Activated CD8-positive, alpha-beta memory T cell treated with anti-CD3 and anti-CD28 coated beads, Interleukin-2, amount 50 U/mL, for 24 hours (primary cell): ENCODE results near the gene SNUPN.
"Not testable (repeated sequence)": the region's sequence is repeated elsewhere in the genome, so short reads cannot be mapped to it uniquely, and the experiment has no call there.

Experiments
- DNase-seq: peaks from one replicate; pipeline ENCODE4 v3.0.0-alpha.2; 2020; ENCODE audit errors: extremely low read depth

SNUPN gene

GRCh38 chr15:75637245-75638009 is 11.9 kb upstream of the SNUPN start:
- DNase-seq: no peak

GRCh38 chr15:75636026-75636425 is 10.5 kb upstream of the SNUPN start:
- DNase-seq: no peak

GRCh38 chr15:75633922-75634321 is 8.4 kb upstream of the SNUPN start:
- DNase-seq: not testable (repeated sequence)

- DNase-seq: no peak
Measured at GRCh38 chr15:75631935-75632334, 6.4 kb upstream of the SNUPN start.

- no peak for DNase-seq
Measured at GRCh38 chr15:75622505-75622904, 3.0 kb downstream of the SNUPN start.

GRCh38 chr15:75620841-75621391 is 4.6 kb downstream of the SNUPN start:
- no peak for DNase-seq

GRCh38 chr15:75620058-75620820 is 5.3 kb downstream of the SNUPN start:
- DNase-seq: no peak

- DNase-seq: no peak
Measured at GRCh38 chr15:75616766-75617165, 8.8 kb downstream of the SNUPN start.

- no peak for DNase-seq
Measured at GRCh38 chr15:75606711-75607699, 18.5 kb downstream of the SNUPN start.

- DNase-seq: no peak
Measured at GRCh38 chr15:75606026-75606425, 19.5 kb downstream of the SNUPN start.

GRCh38 chr15:75599401-75599800 is 26.1 kb downstream of the SNUPN start:
- no peak for DNase-seq

- DNase-seq: no peak
Measured at GRCh38 chr15:75598361-75598760, 27.2 kb downstream of the SNUPN start.

GRCh38 chr15:75597667-75598341 is 27.7 kb downstream of the SNUPN start:
- DNase-seq: no peak

- DNase-seq: no peak
Measured at GRCh38 chr15:75596703-75597345, 28.7 kb downstream of the SNUPN start.

- no peak for DNase-seq
Measured at GRCh38 chr15:75594276-75594675, 31.2 kb downstream of the SNUPN start.

- DNase-seq: no peak
Measured at GRCh38 chr15:75591655-75592364, 33.7 kb downstream of the SNUPN start.

GRCh38 chr15:75590239-75590638 is 35.3 kb downstream of the SNUPN start:
- no peak for DNase-seq

GRCh38 chr15:75589071-75589470 is 36.5 kb downstream of the SNUPN start:
- no peak for DNase-seq

GRCh38 chr15:75586422-75586821 is 39.1 kb downstream of the SNUPN start:
- not testable (repeated sequence) for DNase-seq

- no peak for DNase-seq
Measured at GRCh38 chr15:75584121-75584520, 41.4 kb downstream of the SNUPN start.
